Upper lobe of left lung (tissue), 6 donors: ENCODE measurements around the gene CELSR1. TPM values are rescaled to one million over a fixed set of nuclear protein-coding genes. Genes with fewer than 3 reads are reported as not detected.

Source experiments
- ATAC-seq, 2 donors: fragments of 200-7000 bp; cut with Tn5 transposase; one replicate each; pipeline ENCODE4 v1.9.1; 2022; ENCODE audit warnings: mild to moderate bottlenecking in 2 of 2, moderate library complexity in 2 of 2; ENCODE audit not compliant: low FRiP score in 2 of 2
- DNase-seq, 2 donors: peaks; one replicate each; pipeline ENCODE4 v3.0.0-alpha.2; 2019 to 2020
- H3K27ac ChIP-seq, 4 donors: fragments of 200-600 bp; sonication (generic); one replicate each; pipeline ENCODE4 v1.5.1; 2016 to 2019
- H3K27me3 ChIP-seq, 4 donors: fragments of 200-600 bp; sonication (generic); one replicate each; pipeline ENCODE4 v1.5.1; 2017 to 2019
- H3K36me3 ChIP-seq, 4 donors: fragments of 200-600 bp; sonication (generic); one replicate each; pipeline ENCODE4 v1.5.1; 2016 to 2019
- H3K4me1 ChIP-seq, 4 donors: fragments of 200-600 bp; sonication (generic); one replicate each; pipeline ENCODE4 v1.5.1; 2018 to 2019
- H3K4me3 ChIP-seq, 4 donors: fragments of 200-600 bp; sonication (generic); one replicate each; pipeline ENCODE4 v1.5.1; 2017 to 2019; ENCODE audit warnings: mild to moderate bottlenecking in 2 of 4, moderate library complexity in 1 of 4
- H3K9me3 ChIP-seq, 4 donors: fragments of 200-600 bp; sonication (generic); one replicate each; pipeline ENCODE4 v1.5.1; 2018 to 2019
- EP300 ChIP-seq, 4 donors: sonication (generic); formaldehyde crosslinking; IDR thresholded peaks; one replicate each; pipeline ENCODE4 v1.5.1; 2017; ENCODE audit warnings: antibody characterized with exemption in 4 of 4, control low read depth in 2 of 4
- POLR2A ChIP-seq, 4 donors: fragments of 450-650 bp; IDR thresholded peaks; one replicate each; pipeline ENCODE4 v1.5.1; 2016 to 2017; ENCODE audit warnings: antibody characterized with exemption in 4 of 4, mild to moderate bottlenecking in 2 of 4
- POLR2AphosphoS5 ChIP-seq, 2 donors: sonication (generic); formaldehyde crosslinking; IDR thresholded peaks; one replicate each; pipeline ENCODE4 v1.5.1; 2017; ENCODE audit warnings: antibody characterized with exemption in 2 of 2
- WGBS, 2 donors: methylation state at CpG; one replicate each; pipeline ENCODE4 v1.1.5; 2017 to 2018; 5-methylcytosine and 5-hydroxymethylcytosine counted together
- total RNA-seq, 6 donors: library from RNA; depleted of rRNA in 4 of 6; stranded (reverse); fragments of >200 nt in 4 of 6; gene quantifications; one replicate each; pipeline versions ENCODE4 v1.1.0 to v1.2.1, GENCODE V29; 2016 to 2021
- TF ChIP-seq, protein P1 (sequence below), 6 experiments: fragments of 450-650 bp in 4 of 6; fragments of 200-600 bp in 2 of 6; sonication (generic) in 2 of 6; IDR thresholded peaks; one replicate each; pipeline ENCODE4 v1.5.1; 2016 to 2019; ENCODE audit warnings: antibody characterized with exemption in 6 of 6
- donor health status: DM: no; HTN: no; CAD: no; lungs with moderate emphysema.
- donor health status: DM: no; HTN: yes; CAD: no; lungs with severe emphysema.

The CELSR1 gene
- total RNA-seq, 6 donors from 2014 or later, result 45.1 to 145 (median 80.1) TPM

DNA sequence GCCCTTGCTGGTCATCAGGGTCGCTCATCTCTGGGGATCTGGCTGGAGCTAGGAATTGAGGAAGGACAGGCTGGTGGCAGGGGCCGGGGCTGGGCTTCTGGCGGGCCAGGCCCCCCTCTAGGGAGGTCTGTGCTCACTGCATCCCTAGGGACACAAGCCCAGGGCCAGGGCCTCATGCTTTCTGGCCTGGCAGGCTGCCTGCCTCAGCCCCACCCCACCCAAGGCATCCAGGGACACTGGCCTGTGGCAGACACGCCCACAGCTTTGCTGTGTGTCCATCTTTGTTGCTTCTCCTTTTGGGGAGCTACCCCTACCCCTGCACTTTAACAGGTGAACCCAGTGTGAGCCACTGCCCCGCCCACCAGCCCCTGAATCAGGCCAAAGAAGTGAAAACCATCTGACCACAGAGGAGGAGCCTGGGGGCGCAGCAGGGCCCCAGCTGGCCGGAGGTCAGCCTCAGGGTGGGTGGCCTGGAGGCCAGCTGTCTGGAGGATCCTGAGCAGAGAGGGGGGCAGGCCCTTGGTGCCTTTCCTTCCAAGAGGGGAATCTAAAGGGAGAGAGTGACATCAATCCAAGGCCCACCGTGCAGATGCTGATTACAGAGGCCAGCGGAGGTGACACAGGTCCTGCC is 26.8 kb upstream of the CELSR1 start:
- peak; percentile 23 to 31 for ATAC-seq
- WGBS, 2 donors, result 80% methylated on average over 4 to 8 of the region's 9 CpGs
- no peak overlapping the region for H3K27ac ChIP-seq

DNA sequence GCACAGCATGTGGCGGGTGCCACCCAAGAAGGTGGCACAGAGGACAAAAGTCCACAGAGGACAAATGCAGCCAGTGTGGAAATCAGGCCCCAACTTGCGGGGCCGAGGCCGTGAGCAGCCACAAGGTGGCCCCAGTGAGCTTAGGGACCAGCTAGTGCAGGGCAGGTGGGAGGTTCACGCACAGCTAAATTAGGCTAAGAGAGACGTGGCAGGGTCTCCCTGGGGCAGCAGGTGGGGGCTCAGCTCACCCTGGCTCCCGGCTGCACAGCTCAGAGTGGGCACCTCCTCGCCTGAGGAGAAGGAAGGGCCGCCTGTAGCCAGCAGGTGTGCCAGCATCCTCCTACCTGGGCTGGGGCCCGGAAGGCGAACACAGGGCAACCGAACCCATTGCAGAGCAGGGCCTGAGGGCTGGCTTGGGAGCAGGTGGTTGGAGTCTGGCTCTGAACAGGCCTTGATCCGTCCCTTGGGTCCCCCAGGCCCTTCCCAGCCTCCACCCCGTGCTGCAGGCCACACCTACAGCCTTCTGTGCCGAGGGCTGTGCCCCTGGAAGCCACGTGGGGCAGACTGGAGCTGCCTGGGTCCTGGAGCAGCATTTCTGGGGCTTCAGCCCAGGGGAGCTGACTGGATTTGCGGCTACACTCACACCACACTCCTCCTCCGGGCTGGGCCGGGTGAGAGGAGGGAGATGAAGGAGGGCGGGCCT is 26.1 kb upstream of the CELSR1 start:
- Histone ChIP-seq H3K36me3 (no peaks in the 10 kb centered on the region), H3K4me3 (peak overlapping the region in 1 of 4 donors; percentile 19), H3K27ac (no peak overlapping the region), H3K9me3 (no peaks in the 10 kb centered on the region), H3K27me3 (no peaks in the 10 kb centered on the region), H3K4me1 (peaks cover 6 to 12% (median 10%) of the 10 kb centered on the region in 4 donors)
- ATAC-seq (peak; percentile 91 to 94), DNase-seq (peak; percentile 83 to 94)
- WGBS, 2 donors, result 27 to 52% methylated on average over 11 to 18 of the region's 20 CpGs
- TF ChIP-seq POLR2A (IDR thresholded peaks at IDR 0.05) (peak in 1 of 4 donors; percentile 10), POLR2AphosphoS5 (IDR thresholded peaks at IDR 0.05) (no peak)
- TF ChIP-seq, protein P1, sequence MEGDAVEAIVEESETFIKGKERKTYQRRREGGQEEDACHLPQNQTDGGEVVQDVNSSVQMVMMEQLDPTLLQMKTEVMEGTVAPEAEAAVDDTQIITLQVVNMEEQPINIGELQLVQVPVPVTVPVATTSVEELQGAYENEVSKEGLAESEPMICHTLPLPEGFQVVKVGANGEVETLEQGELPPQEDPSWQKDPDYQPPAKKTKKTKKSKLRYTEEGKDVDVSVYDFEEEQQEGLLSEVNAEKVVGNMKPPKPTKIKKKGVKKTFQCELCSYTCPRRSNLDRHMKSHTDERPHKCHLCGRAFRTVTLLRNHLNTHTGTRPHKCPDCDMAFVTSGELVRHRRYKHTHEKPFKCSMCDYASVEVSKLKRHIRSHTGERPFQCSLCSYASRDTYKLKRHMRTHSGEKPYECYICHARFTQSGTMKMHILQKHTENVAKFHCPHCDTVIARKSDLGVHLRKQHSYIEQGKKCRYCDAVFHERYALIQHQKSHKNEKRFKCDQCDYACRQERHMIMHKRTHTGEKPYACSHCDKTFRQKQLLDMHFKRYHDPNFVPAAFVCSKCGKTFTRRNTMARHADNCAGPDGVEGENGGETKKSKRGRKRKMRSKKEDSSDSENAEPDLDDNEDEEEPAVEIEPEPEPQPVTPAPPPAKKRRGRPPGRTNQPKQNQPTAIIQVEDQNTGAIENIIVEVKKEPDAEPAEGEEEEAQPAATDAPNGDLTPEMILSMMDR (IDR thresholded peaks at IDR 0.05), result peak; percentile 82 to 91 (median 87)

More for the DNA sequence above, 26.8 kb upstream of the CELSR1 start:
- peak in 1 of 2 donors; percentile 77 for DNase-seq
- Histone ChIP-seq H3K9me3 (no peaks in the 10 kb centered on the region), H3K36me3 (no peaks in the 10 kb centered on the region), H3K4me3 (no peak overlapping the region), H3K27me3 (no peaks in the 10 kb centered on the region), H3K4me1 (peaks cover 6 to 12% (median 10%) of the 10 kb centered on the region in 4 donors)
- TF ChIP-seq POLR2A (IDR thresholded peaks at IDR 0.05) (no peak), EP300 (IDR thresholded peaks at IDR 0.05) (no peak), POLR2AphosphoS5 (IDR thresholded peaks at IDR 0.05) (no peak)
- TF ChIP-seq, protein P1 (IDR thresholded peaks at IDR 0.05), result no peak

DNA sequence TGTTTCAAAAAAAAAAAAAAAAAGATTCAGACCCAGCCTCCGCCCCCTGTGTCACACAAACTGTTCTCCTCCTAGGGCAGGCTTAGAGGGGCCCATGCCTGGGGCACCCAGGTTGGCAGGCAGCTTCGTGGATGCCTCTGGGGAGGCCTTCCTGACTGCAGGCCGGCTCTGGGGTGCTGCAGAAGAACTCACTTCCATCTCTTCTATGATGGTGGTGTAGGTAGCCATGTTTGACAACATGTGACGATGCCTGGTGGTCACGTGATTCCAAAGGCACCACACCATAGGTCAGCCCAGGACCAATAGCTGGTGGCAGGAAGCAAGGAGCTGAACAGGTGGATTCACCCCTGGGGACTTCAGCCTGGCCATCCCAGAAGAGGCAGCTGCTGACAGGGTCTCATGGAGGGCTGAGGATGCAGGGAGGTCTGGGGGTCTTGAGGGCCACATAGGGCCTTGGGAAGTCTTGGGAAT is 24.1 kb upstream of the CELSR1 start:
- no peak for TF ChIP-seq POLR2AphosphoS5 (IDR thresholded peaks at IDR 0.05)
- TF ChIP-seq, protein P1 (IDR thresholded peaks at IDR 0.05), result no peak
- TF ChIP-seq EP300 (IDR thresholded peaks at IDR 0.05), result no peak
- TF ChIP-seq POLR2A (IDR thresholded peaks at IDR 0.05), result no peak
- H3K36me3 ChIP-seq, result no peaks in the 10 kb centered on the region
- H3K4me3 ChIP-seq, result no peak overlapping the region
- H3K27me3 ChIP-seq, result no peaks in the 10 kb centered on the region
- no peak overlapping the region for H3K27ac ChIP-seq
- H3K4me1 ChIP-seq, result peaks cover 6 to 12% (median 10%) of the 10 kb centered on the region in 4 donors
- no peak for DNase-seq
- ATAC-seq, result no peak
- peaks cover 0 to 2% (median 0%) of the 10 kb centered on the region in 4 donors for H3K9me3 ChIP-seq
- WGBS, 2 donors, result 87% methylated on average over 5 of the region's 5 CpGs

DNA sequence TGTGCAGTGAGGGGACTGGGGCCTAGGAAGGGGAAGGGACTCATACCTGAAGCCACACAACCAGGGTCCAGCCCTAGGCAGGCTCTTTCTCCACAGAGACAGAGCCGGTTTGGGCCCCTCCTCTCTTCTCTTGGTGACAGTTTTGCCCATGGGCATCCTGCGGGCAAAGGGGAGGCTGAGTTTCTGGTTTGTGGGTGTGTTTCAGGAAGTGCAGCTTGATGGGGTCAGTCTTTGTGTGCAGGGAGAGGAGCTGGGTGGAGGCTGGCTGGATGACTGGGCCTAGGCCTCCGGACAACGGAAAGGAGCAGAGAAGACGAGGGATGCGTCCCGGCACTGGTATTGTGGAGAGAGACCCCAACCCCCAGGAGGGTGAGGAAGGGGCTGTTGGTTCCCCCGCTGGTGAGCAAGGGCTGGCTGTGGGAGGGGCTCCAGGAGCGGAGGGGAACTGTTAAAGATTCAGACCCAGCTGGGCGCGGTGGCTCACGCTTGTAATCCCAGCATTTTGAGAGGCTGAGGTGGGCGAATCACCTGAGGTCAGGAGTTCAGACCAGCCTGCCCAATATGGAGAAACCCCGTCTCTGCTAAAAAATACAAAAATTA is 23.4 kb upstream of the CELSR1 start:
- ATAC-seq, result no peak
- Histone ChIP-seq H3K9me3 (peaks cover 0 to 2% (median 0%) of the 10 kb centered on the region in 4 donors), H3K4me3 (no peak overlapping the region), H3K4me1 (peaks cover 6 to 12% (median 10%) of the 10 kb centered on the region in 4 donors), H3K27me3 (no peaks in the 10 kb centered on the region), H3K36me3 (no peaks in the 10 kb centered on the region), H3K27ac (no peak overlapping the region)
- 69 to 88% methylated on average over 13 to 14 of the region's 14 CpGs for WGBS, 2 donors
- DNase-seq, result no peak
- TF ChIP-seq EP300 (IDR thresholded peaks at IDR 0.05) (no peak), POLR2AphosphoS5 (IDR thresholded peaks at IDR 0.05) (no peak), POLR2A (IDR thresholded peaks at IDR 0.05) (no peak)
- TF ChIP-seq, protein P1 (IDR thresholded peaks at IDR 0.05), result no peak
